Fibroblast of gingiva (primary cell): Measurements from ENCODE around the gene ABCD4.
"Not testable (repeated sequence)": the region's sequence is repeated elsewhere in the genome, so short reads cannot be mapped to it uniquely, and the experiment has no call there.

Experiments
- DNase-seq: peaks from one replicate; pipeline ENCODE4 v3.0.0-alpha.2; 2011; ENCODE audit warnings: low read depth

Gene ABCD4

GRCh38 chr14:74302634-74303569 is at the start of gene ABCD4:
Gene ABCD4, minus strand, starts transcription at chr14:74302934. Its CDS starts 22 bp downstream, at chr14:74302912.
- peak; percentile 90 for DNase-seq

GRCh38 chr14:74350928-74351323 is 48.2 kb upstream of the ABCD4 start:
- no peak for DNase-seq

- DNase-seq = no peak
These were observed 47.6 kb upstream of the ABCD4 start for GRCh38 chr14:74350211-74350927.

GRCh38 chr14:74349757-74350156 is 47.0 kb upstream of the ABCD4 start:
- no peak for DNase-seq

- DNase-seq = no peak
These were observed 46.2 kb upstream of the ABCD4 start for GRCh38 chr14:74348735-74349463.

GRCh38 chr14:74348241-74348734 is 45.6 kb upstream of the ABCD4 start, which contains the start of gene VRTN:
Gene VRTN, plus strand, starts transcription at chr14:74348471. Its CDS starts 8,313 bp downstream, at chr14:74356784.
- DNase-seq = no peak

GRCh38 chr14:74347795-74348100 is 45.0 kb upstream of the ABCD4 start:
- DNase-seq = no peak

GRCh38 chr14:74347097-74347794 is 44.5 kb upstream of the ABCD4 start:
- DNase-seq = no peak

- no peak for DNase-seq
These were observed 43.6 kb upstream of the ABCD4 start for GRCh38 chr14:74346341-74346740.

- DNase-seq = peak; percentile 73
These were observed 31.2 kb upstream of the ABCD4 start for GRCh38 chr14:74333909-74334308.

GRCh38 chr14:74329950-74330552 is 27.3 kb upstream of the ABCD4 start:
- not testable (repeated sequence) for DNase-seq

- no peak for DNase-seq
These were observed 23.8 kb upstream of the ABCD4 start for GRCh38 chr14:74326369-74327152.

GRCh38 chr14:74325446-74325845 is 22.7 kb upstream of the ABCD4 start:
- DNase-seq = no peak

GRCh38 chr14:74324931-74325361 is 22.2 kb upstream of the ABCD4 start:
- peak; percentile 23 for DNase-seq

- no peak for DNase-seq
These were observed 11.8 kb upstream of the ABCD4 start for GRCh38 chr14:74314576-74314975.

- no peak for DNase-seq
These were observed 10.9 kb upstream of the ABCD4 start for GRCh38 chr14:74313601-74314000.

GRCh38 chr14:74312161-74312560 is 9.4 kb upstream of the ABCD4 start:
- no peak for DNase-seq

GRCh38 chr14:74309125-74310022 is 6.6 kb upstream of the ABCD4 start:
- DNase-seq = no peak

GRCh38 chr14:74308695-74309094 is 6.0 kb upstream of the ABCD4 start:
- DNase-seq = no peak
